Measurements from ENCODE around the gene NME5.
"Not testable (repeated sequence)": the region's sequence is repeated elsewhere in the genome, so short reads cannot be mapped to it uniquely, and the experiment has no call there.

Gene NME5

GRCh38 chr5:138138949-138139780 is at the start of gene NME5:
TSS of gene NME5 (minus strand) at chr5:138139428. CDS start at chr5:138138780, 648 bp downstream.
- in situ Hi-C loops (cut with MboI; ENCODE audit: low sequenced_read_pairs): no loop called here

GRCh38 chr5:138188626-138189025 is 49.4 kb upstream of the NME5 start:
- in situ Hi-C loops (cut with MboI; ENCODE audit: low sequenced_read_pairs): no loop called here

- in situ Hi-C loops (cut with MboI; ENCODE audit: low sequenced_read_pairs): no loop called here
Observed at GRCh38 chr5:138186002-138186447, 46.8 kb upstream of the NME5 start.

- in situ Hi-C loops (cut with MboI; ENCODE audit: low sequenced_read_pairs): no loop called here
Observed at GRCh38 chr5:138182808-138183207, 43.6 kb upstream of the NME5 start.

- in situ Hi-C loops (cut with MboI; ENCODE audit: low sequenced_read_pairs): no loop called here
Observed at GRCh38 chr5:138180841-138181240, 41.6 kb upstream of the NME5 start.

GRCh38 chr5:138180183-138180782 is 41.1 kb upstream of the NME5 start:
- in situ Hi-C loops (cut with MboI; ENCODE audit: low sequenced_read_pairs): no loop called here

- in situ Hi-C loops (cut with MboI; ENCODE audit: low sequenced_read_pairs): no loop called here
Observed at GRCh38 chr5:138179277-138179857, 40.1 kb upstream of the NME5 start.

- in situ Hi-C loops (cut with MboI; ENCODE audit: low sequenced_read_pairs): no loop called here
Observed at GRCh38 chr5:138178516-138179276, 39.5 kb upstream of the NME5 start, which contains the start of the genes BRD8 and KIF20A. TSS of gene BRD8 (minus strand) at chr5:138178630. CDS start at chr5:138178614, 16 bp downstream. TSS of gene KIF20A (plus strand) at chr5:138179112. CDS start at chr5:138179681, 569 bp downstream.

- in situ Hi-C loops (cut with MboI; ENCODE audit: low sequenced_read_pairs): no loop called here
Observed at GRCh38 chr5:138177941-138178515, 38.8 kb upstream of the NME5 start.

GRCh38 chr5:138170299-138170698 is 31.1 kb upstream of the NME5 start:
- in situ Hi-C loops (cut with MboI; ENCODE audit: low sequenced_read_pairs): no loop called here

GRCh38 chr5:138169124-138169523 is 29.9 kb upstream of the NME5 start:
- in situ Hi-C loops (cut with MboI; ENCODE audit: low sequenced_read_pairs): no loop called here

GRCh38 chr5:138163721-138164120 is 24.5 kb upstream of the NME5 start:
- in situ Hi-C loops (cut with MboI; ENCODE audit: low sequenced_read_pairs): no loop called here

GRCh38 chr5:138160706-138161105 is 21.5 kb upstream of the NME5 start:
- in situ Hi-C loops (cut with MboI; ENCODE audit: low sequenced_read_pairs): no loop called here

GRCh38 chr5:138159666-138160065 is 20.4 kb upstream of the NME5 start:
- in situ Hi-C loops (cut with MboI; ENCODE audit: low sequenced_read_pairs): no loop called here

- in situ Hi-C loops (cut with MboI; ENCODE audit: low sequenced_read_pairs): no loop called here
Observed at GRCh38 chr5:138157626-138158025, 18.4 kb upstream of the NME5 start.

- in situ Hi-C loops (cut with MboI; ENCODE audit: low sequenced_read_pairs): not testable (repeated sequence)
Observed at GRCh38 chr5:138155977-138156376, 16.7 kb upstream of the NME5 start.

- in situ Hi-C loops (cut with MboI; ENCODE audit: low sequenced_read_pairs): no loop called here
Observed at GRCh38 chr5:138149530-138149929, 10.3 kb upstream of the NME5 start.

- in situ Hi-C loops (cut with MboI; ENCODE audit: low sequenced_read_pairs): no loop called here
Observed at GRCh38 chr5:138148811-138149210, 9.6 kb upstream of the NME5 start.

GRCh38 chr5:138143578-138143977 is 4.3 kb upstream of the NME5 start:
- in situ Hi-C loops (cut with MboI; ENCODE audit: low sequenced_read_pairs): not testable (repeated sequence)

GRCh38 chr5:138141734-138142133 is 2.5 kb upstream of the NME5 start:
- in situ Hi-C loops (cut with MboI; ENCODE audit: low sequenced_read_pairs): no loop called here

GRCh38 chr5:138140268-138140667 is 1.0 kb upstream of the NME5 start:
- in situ Hi-C loops (cut with MboI; ENCODE audit: low sequenced_read_pairs): no loop called here
